Neural cell (in vitro differentiated cells): Measurements from ENCODE around the gene OR52E5.

Source experiments
- MXI1 ChIP-seq: fragments of 450-650 bp; conservative IDR thresholded peaks from 2 replicates; pipeline ENCODE4 v1.6.1; 2014; ENCODE audit warnings: antibody characterized with exemption, mild to moderate bottlenecking; ENCODE audit not compliant: poor library complexity, severe bottlenecking
- REST ChIP-seq: IDR thresholded peaks from 2 replicates; pipeline ENCODE4 v1.6.1; 2012; ENCODE audit warnings: borderline replicate concordance

DNA sequence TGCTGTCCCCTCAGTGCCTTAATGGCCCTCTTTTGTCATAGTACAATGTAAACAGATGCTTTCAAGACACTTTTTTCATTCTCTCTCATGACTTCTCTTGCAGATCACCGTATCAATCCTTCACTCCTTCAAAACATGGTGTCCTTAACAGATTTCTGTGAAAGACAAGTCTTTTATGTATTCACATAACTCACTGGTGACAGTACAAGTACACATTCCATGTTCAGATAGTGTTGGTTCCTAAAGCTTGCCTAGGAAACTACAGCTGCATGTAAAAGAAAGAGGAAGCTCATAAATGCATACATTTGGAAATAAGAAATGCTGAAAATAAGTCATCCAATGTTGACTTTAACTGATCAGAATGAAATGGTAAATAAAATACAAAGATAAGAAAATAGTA, 46.3 kb upstream of the OR52E5 start:
- TF ChIP-seq MXI1 (no peak), REST (no peak)
